Right forelimb (tissue), 1 donor: ENCODE data around the gene VPS33B.
"Not testable (repeated sequence)": the region's sequence is repeated elsewhere in the genome, so short reads cannot be mapped to it uniquely, and the experiment has no call there.

Experiments
- DNase-seq: peaks from one replicate; pipeline ENCODE4 v3.0.0-alpha.2; 2018

Gene VPS33B

GRCh38 chr15:91027677-91028076 is 5.3 kb upstream of the VPS33B start:
- no peak for DNase-seq

GRCh38 chr15:91023720-91024119 is 1.3 kb upstream of the VPS33B start:
- DNase-seq, result no peak

GRCh38 chr15:91022832-91023129 is 387 bp upstream of the VPS33B start:
- no peak for DNase-seq

- DNase-seq, result no peak
Observed at GRCh38 chr15:91021516-91022074, 799 bp downstream of the VPS33B start.

- no peak for DNase-seq
Observed at GRCh38 chr15:91018158-91018557, 4.2 kb downstream of the VPS33B start.

GRCh38 chr15:91017716-91018115 is 4.7 kb downstream of the VPS33B start:
- DNase-seq, result no peak

GRCh38 chr15:91013701-91014100 is 8.7 kb downstream of the VPS33B start:
- not testable (repeated sequence) for DNase-seq

GRCh38 chr15:91007266-91007665 is 15.1 kb downstream of the VPS33B start:
- DNase-seq, result no peak

GRCh38 chr15:91001209-91001608 is 21.2 kb downstream of the VPS33B start:
- no peak for DNase-seq

- DNase-seq, result no peak
Observed at GRCh38 chr15:90998737-90999136, 23.7 kb downstream of the VPS33B start.

- DNase-seq, result peak; percentile 99
Observed at GRCh38 chr15:90994417-90995311, 27.7 kb downstream of the VPS33B start, which contains the start of gene PRC1. PRC1 (minus strand) TSS chr15:90994535; CDS start chr15:90994417, 118 bp downstream.

- DNase-seq, result no peak
Observed at GRCh38 chr15:90994059-90994416, 28.4 kb downstream of the VPS33B start.

GRCh38 chr15:90991587-90992285 is 30.7 kb downstream of the VPS33B start:
- DNase-seq, result no peak

GRCh38 chr15:90990446-90990845 is 31.9 kb downstream of the VPS33B start:
- DNase-seq, result no peak

- DNase-seq, result no peak
Observed at GRCh38 chr15:90989040-90989768, 33.2 kb downstream of the VPS33B start.

GRCh38 chr15:90988296-90988695 is 34.1 kb downstream of the VPS33B start:
- DNase-seq, result no peak

GRCh38 chr15:90987561-90988141 is 34.7 kb downstream of the VPS33B start:
- DNase-seq, result no peak

- no peak for DNase-seq
Observed at GRCh38 chr15:90986790-90987507, 35.4 kb downstream of the VPS33B start.

GRCh38 chr15:90982135-90982534 is 40.3 kb downstream of the VPS33B start:
- no peak for DNase-seq

GRCh38 chr15:90981681-90982080 is 40.7 kb downstream of the VPS33B start:
- DNase-seq, result no peak

- DNase-seq, result no peak
Observed at GRCh38 chr15:90979582-90979981, 42.8 kb downstream of the VPS33B start.

GRCh38 chr15:90974216-90974615 is 48.2 kb downstream of the VPS33B start:
- DNase-seq, result no peak
